GM18861 (cell line): Measurements from ENCODE around the gene AUTS2.

Experiments
- ATAC-seq: cut with Tn5 transposase; IDR thresholded peaks from one replicate; pipeline ENCODE4 v1.9.1; 2021; ENCODE audit not compliant: unreplicated experiment

AUTS2 gene

DNA sequence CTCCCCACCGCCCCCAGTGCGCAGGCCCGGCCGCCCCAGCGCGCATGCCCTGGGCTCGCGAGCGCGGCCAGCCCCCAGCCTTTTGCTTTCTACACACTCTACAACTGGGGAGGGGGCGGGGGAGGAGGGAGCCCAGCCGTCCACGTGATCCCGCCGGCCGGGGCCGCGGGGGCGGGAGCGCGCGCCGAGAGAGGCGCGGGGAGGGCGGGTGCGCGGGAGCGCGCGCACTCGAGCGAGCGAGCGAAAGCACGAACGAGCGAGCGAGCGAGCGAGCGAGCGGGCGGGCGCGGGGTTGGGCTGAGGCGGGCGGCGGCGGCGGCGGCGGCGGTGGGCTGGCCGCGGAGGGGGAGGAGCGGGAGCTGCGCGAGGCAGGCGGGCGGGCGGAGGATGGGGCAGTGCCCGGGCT lies at the start of gene AUTS2:
AUTS2 (plus strand) TSS at position 395 of the 406 bp plus-strand sequence. CDS start 1,179 bp downstream, outside the sequence.
- no peak for ATAC-seq

DNA sequence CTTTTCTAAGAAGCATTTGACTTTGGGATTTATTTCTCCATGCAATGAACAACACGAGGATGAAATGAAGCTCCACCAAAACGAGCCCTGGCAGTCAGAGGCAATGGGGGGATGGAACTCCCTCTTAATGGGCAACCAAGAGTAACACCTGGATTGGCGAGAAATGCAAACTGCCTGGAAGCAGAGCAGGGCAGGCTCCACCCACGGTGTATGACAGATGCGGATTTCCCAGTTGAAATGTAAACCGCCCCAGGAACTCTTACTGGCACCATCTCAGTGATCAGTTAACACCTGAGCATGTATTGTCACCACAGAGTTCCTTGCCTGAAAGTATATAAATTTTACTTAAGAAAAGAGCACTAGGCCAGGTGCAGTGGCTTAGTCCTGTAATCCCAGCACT lies 47.3 kb upstream of the AUTS2 start:
- ATAC-seq, result no peak

DNA sequence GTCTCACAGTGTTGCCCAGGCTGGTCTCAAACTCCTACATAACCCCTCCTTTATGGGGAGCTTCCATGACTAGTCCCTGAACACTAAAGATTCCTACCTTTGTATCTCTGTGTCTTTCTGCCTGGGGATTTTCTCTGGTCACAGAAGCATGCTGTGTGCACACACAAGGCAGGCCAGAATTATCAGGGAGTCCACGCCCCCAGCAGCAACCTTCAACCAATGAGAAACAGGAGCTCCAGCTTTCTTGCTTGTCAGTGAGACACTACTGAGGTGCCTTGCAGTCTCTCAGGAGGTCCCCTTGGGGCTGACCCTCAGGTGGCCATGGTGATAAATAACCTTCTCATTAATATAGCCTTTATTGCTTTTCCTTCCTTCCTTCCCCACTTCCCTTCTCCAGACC lies 45.1 kb upstream of the AUTS2 start:
- no peak for ATAC-seq

DNA sequence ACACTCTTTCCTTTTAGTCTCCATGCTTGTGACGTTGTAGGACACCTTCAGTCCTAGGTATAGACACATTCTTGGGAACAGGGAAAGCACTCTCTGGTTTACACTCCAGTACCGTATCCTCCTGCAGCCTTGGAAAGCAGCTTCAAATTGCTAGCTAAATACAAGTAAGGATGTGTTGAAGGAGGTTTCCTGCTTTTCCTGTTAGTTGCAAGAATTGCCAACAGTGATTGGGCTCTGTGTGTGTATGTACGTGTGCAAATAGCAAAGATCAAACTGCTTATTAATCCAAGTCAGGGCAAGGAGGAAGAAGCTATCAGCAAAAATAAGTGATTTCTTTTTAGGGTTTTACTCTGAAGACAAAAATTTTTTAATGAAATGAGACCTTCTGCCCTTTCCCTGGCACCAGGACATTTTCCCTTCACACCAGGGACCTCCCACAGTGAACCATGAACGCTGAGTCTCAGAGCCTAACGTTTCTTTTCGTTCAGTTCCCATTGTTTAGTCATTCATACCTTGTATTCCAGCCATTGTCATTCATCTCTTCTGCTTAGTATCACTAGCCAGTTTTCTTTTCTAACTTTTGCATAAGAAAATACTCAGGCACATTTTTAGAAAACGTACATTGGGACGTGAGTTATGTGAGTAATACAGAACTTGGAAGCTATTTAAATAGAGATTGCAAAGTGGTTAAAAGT lies 36.9 kb upstream of the AUTS2 start:
- no peak for ATAC-seq

DNA sequence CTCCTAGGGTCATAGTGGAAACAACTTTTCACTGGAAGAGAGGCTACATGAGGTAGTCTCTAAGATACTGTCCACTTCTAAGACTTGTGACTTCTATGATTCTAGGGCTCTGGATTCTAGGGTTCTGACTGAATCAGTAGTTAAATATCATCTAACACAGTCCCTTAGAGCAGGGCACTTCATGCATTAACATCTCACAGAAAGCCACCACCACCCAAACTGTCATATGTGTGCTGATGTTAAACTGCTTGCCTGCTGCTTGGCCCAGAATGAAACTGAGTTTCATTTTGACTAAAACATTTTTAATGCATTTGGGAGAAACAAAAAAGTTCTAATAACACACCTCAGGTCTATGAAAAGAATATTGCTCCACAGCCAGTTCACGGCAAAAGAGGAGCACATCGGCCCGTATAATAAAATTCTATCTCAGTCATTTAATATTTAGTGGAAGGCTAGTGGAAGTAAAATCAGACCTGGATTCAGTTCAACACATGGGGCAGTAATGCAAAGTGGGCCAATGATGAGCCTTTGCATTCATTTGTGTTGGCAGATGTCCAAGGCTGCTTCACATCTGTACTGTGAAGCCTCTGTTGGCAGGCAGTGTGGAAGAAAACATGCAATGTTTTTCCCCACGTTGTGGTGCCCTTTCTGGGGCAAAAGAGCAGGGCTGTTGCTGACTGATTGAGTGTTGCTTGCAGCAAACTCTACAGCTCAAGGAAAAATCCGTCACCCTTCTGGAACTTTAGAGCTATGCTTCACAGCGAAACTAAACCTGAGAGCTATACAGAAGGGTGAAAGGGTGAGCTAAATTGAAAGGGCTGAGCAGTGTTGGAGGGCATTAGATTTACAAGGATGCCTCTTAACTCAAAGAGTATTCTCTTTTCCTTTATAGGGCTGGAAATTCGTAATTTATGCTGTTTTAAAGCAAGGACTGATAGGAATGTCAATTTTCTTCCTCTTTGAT lies 33.5 kb upstream of the AUTS2 start:
- no peak for ATAC-seq

DNA sequence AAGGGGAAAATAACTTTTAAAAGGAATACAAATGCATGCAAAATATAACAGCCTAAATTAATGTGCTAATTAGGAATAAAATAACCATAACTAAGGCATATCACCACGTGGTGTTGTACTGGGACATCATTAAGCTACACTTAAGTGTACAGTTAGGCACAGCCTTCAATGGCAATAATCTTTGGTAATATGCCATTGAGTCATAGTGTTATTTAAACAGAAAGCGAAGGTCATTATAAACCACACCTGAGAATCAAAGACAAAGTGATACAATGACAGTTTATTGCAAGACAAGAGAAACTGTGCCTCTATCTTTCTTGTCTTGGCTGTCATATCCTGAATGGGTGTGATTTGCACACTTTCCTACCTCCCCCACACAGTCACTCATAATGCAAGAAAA lies 30.5 kb upstream of the AUTS2 start:
- ATAC-seq, result no peak

DNA sequence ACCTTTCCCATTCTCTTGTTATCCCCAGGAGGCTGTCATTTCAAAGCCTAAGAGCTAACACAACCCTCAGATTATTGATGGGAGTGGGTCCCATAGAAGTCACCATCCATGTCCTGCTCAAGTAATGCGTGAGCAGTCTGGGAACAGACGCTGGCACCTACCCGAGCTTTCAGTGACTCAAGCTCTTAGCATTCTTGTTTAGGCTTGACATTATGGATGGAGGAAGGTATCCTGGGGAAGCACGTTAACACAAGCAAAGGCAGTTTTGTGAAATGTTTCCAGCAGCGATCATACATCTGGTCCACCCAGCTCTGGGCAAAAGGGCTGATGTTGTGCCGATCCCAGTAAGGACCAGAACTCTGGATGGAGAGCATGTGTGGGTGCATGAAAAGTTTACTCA lies 30.0 kb upstream of the AUTS2 start:
- no peak for ATAC-seq

DNA sequence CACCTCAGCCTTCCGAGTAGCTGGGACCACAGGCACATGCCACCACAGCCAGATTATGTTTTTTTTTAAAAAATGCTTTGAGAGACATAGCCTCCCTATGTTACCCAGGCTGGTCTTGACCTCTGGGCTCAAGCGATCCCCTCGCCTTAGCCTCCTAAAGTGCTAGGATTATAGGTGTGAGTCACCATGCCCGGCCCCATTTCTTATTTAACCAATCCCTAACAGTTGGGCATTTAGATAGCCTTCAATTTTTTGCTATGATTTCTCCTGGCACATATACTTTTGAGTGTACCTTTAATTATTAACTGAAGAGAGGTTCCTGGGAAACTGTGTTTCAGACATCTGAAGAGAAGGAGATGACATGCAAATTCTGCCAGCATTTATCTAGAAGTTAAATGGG lies 22.6 kb upstream of the AUTS2 start:
- ATAC-seq, result no peak

DNA sequence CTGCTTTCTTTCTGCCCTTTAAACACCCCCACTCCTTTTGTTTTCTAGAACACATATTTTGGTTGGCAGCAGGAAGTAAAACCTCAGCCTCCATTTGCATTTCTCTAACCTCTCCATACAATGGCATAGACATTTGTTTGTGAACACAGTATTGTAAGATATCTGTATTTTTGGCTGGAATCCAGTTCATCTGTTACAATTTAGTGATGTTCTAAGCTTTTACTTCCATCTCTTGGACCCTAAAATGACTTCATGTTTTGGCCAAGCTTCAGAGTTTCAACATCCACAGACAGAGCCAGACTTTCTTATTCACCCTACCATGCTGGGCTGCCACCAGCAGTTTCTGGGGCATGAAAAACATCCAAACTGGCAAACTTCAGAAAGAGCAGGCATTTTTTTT lies 21.1 kb upstream of the AUTS2 start:
- ATAC-seq, result no peak

DNA sequence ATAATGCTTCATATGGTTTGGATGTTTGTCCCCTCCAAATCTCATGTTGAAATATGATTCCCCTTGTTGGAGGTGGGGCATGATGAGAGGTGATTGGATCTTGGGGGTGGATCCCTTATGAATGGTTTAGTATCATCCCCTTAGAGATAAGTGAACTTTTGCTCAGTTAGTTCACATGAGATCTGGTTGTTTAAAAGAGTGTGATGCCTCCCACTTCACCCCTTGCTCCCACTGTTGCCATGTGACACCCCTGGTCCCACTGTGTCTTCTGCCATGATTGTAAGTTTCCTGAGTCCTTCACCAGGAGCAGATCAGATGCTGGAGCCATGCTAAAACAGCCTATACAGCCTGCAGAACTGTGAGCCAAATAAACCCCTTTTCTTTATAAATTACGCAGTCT lies 13.1 kb upstream of the AUTS2 start:
- ATAC-seq, result no peak

DNA sequence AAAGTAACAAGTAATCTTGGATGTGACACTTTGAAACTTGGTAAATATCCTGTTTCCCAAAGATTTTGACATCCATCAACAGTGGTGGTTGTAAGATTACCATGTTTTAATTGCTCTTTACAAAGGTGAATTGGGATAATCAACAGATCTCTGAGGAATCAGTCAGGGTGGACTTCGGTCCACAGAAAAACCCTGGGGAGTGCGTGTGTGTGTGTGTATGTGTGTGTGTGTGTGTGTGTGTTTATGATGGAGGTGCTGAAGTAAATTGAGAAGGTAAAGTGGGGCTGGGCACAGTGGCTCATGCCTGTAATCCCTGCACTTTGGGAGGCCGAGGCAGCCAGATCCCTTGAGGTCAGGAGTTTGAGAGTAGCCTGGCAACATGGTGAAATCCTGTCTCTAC lies 12.0 kb upstream of the AUTS2 start:
- no peak for ATAC-seq

DNA sequence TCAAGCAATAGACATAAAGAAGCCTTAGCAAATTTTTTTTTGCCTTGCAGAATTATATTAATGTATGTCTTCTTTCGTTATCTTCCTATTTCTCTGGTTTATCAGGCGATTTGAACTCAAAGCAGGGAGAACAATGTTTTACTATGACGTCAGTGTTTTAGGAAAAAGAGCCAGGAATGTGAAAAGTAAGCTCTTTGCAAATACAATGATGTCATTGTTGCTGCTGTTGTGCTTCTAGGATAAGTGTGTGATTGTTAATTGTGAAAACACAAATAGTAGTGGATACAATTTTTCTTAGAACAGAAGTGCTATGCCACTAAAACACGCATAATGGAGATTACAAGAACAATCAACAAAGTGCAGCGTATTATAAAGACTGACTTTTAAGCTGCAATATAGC lies 9.5 kb upstream of the AUTS2 start:
- ATAC-seq, result no peak

DNA sequence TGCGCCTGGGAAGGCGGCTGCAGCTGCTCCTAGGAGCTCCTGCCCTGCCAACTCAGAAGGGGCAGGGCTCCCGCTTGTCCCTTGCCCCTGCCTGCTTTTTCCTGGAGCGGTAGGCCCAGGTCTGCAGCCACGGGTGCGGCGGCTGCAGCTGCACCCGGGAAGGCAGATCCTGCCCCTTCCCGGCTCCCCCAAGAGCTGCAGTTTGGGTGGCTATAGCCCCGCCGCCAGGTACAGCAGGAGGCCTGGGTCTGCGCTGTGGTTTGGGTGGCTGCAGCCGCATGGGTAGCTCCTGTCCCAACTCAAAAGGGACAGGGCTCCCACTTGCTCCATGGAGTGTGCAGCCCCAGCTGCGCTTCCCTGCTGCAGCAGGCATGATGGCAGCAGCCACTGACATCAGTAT lies 6.5 kb upstream of the AUTS2 start:
- ATAC-seq, result no peak

DNA sequence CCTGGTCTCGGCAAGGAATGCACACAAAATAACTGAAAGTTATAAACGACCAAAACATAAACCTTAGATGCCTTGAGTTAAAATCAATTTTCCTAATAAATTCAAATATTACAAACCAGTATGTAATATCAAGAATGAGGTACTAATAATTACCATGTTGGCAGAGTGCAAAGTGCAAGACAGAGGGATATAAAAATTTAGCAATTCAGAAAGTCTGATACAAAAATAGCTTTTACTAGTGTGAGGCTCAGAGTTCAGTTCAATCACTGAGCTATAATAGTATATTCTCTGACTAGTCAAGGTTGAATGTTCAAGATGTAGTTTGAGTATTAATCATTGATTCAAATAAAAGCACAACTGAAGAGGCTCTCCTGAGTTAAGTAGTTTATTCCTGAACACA lies 4.8 kb upstream of the AUTS2 start:
- ATAC-seq, result no peak

DNA sequence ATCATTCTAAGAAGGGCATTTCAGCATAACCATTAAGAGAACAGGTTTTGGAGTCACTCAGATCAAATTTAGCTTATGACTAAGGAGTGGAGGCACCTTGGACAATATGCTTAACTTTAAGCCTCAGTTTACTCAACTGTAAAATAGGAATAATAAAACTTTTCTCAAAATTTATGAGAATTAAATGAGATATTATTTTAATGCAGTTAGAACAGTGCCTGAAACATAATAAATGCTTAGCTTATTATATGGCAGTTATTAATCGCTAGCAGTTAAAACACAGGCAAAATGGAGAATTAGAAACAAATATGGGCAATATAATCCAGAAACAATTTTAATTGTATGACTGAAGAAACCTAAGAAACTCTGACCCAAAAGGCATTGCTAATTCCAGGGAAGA lies 2.9 kb upstream of the AUTS2 start:
- no peak for ATAC-seq

DNA sequence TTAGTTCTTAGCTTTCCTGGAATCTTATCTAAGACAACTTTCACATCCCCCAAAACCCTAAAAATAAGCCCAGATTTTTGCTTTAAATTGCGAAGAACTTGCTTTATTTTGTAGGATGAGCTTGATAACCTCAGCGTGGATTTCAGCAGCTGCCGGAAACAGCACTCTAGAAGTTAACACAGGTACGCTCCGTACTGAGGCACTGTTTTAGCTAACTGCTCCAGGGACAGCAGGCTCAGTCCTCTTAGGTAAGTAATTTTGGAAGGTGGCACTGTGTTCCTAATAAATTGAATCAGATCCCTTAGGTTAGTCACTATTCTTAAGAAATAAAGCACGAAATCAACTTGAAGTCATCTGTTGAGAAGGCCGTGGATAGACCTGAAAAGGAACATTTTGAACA lies 2.2 kb upstream of the AUTS2 start:
- ATAC-seq, result no peak

DNA sequence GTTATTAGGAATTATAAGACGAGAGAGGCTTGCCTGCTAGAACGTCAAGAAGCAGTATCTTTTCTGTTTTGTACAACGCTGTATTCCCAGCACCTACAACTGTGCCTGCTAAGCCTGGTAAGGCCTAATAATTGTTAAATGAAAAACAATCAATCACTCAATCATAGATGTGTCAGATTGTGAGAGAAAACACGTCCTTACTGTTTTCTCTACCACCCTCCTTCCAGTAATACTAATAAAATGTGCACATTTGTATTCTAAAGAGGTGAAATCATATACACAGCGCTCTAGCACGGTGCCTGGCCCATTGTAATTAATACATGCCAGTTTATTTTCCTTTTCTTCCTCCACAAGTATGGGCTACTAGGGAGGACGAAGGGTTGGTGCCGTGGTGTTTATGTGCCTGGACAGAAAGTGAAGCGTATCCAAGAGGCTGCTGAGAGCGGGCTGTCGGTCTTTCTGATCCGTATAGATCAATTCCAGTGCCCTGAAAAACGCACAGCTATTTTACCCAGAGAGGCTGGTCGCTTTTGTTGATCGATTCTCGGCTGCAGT lies 1.5 kb upstream of the AUTS2 start:
- no peak for ATAC-seq

DNA sequence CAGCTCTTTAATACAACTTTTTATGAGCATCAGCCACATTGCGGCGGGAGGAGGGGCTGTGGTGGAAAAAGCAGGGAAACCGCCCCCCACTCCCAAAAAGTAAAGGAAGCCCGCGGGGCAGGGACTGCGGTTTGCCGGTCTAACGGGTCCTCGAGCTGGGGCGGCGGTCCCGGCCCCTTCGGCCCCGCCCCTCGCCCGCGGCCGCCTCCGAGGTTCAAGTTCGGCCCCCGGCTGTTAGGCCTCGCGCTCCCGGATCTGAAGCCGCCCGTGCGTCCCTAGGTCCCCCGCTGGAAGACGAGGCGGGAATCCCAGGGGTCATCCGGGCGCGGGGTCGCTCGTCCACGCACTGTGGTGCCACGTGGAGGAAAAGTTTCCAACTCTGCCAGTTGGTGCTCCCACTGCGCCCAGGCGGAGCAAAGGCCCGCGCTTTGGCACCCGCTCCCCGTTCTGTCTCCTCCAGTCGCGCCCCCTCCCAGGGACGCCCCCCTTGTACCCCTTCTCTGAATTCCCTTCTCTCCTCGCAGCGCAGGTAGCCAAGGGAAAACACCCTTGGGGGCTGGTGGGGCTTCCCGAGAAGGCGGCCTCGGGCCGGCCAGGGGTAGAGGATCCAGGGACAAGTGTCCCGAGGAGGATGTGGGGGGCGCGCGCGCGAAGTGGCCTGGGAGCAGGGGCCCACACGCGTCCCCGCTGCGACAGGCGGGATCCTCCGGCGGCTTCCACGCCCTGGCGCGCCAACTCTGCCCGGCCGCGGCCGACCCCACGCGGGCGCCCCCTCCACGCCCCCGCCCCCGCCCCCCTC lies 798 bp upstream of the AUTS2 start:
- ATAC-seq, result no peak

DNA sequence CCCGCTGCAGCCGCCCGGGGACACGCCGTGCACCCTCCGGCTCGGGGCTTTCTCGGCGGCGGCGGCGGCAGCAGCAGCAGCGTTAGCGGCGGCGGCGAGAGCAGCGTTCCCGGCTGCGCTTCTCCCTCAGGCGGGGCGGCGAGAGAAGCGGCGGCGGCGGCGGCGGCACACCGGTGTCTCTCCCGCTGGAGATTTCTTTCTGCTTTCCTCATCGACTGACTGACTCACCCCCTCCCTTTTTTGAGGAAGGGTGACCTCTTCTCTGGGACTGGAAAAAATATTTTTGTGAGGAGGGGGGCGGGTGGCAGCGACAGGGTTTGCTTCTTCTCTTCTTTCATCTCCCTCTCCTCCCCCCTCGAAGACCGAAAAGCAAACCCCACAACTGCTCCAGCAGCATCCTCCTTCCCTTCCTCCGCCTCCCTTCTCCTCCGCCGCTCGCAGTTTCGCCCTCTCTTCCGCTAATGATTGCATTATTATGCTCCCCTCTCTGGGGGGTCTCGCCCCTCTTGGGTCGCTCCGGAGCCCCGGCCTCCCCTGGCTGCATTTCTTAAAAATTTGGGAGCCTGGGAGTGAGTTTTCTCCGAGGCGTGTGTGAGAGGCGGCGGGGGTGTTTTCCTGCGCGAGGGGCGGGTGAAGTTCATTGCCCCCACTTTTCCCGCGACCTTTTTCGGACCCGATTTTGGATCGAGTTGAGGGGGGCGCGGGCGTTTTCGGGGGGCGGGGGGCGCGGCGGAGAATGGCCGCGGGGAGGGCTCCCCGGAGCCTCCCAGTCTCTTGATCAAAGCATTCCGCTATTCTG lies 411 bp downstream of the AUTS2 start:
- ATAC-seq, result no peak

DNA sequence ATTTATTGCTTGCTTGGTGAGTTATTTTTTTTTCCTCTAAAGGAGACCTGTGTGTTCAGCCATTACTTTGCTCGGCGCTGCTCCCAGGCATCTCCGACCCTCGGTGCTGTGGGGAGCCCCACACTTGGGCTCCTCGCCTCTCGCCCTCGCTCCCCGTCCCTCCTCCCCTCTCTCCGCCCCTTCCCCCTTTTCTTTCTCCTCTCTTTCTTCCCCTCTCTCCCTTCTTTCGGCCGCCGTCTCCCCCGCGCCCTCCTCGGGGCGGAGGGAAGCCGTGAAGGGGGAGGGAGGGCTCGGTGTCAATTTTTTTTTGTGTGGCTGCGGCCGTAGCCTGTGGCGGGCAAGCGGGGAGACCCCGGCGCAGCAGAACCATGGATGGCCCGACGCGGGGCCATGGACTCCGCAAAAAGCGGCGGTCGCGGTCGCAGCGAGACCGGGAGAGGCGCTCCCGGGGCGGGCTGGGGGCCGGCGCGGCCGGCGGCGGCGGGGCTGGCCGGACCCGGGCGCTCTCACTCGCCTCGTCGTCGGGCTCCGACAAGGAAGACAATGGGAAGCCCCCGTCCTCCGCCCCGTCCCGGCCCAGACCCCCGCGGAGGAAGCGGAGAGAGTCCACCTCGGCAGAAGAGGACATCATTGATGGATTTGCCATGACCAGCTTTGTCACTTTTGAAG lies 1.1 kb downstream of the AUTS2 start:
- no peak for ATAC-seq
